GM21515 (cell line): ENCODE results near the gene BABAM2.

Experiments
- ATAC-seq: cut with Tn5 transposase; IDR thresholded peaks from one replicate; pipeline ENCODE4 v1.9.1; 2021; ENCODE audit not compliant: unreplicated experiment

The BABAM2 gene

GRCh38 chr2:28292491-28292890, 402.0 kb downstream of the BABAM2 start:
- no peak for ATAC-seq

- no peak for ATAC-seq
These were observed 402.9 kb downstream of the BABAM2 start for GRCh38 chr2:28293416-28293815.

GRCh38 chr2:28294451-28294850, 403.9 kb downstream of the BABAM2 start:
- ATAC-seq, result no peak

- ATAC-seq, result no peak
These were observed 405.7 kb downstream of the BABAM2 start for GRCh38 chr2:28296243-28296642.

- no peak for ATAC-seq
These were observed 406.4 kb downstream of the BABAM2 start for GRCh38 chr2:28296904-28297303.

GRCh38 chr2:28297531-28297930, 407.0 kb downstream of the BABAM2 start:
- ATAC-seq, result no peak

GRCh38 chr2:28298406-28298805, 407.9 kb downstream of the BABAM2 start:
- no peak for ATAC-seq

GRCh38 chr2:28300485-28301341, 410.2 kb downstream of the BABAM2 start:
- ATAC-seq, result no peak

- no peak for ATAC-seq
These were observed 414.7 kb downstream of the BABAM2 start for GRCh38 chr2:28305202-28305601.

- ATAC-seq, result no peak
These were observed 419.6 kb downstream of the BABAM2 start for GRCh38 chr2:28310107-28310506.

- ATAC-seq, result no peak
These were observed 421.2 kb downstream of the BABAM2 start for GRCh38 chr2:28311660-28312249.

- ATAC-seq, result no peak
These were observed 422.0 kb downstream of the BABAM2 start for GRCh38 chr2:28312307-28313219.

GRCh38 chr2:28313220-28313784, 422.8 kb downstream of the BABAM2 start:
- no peak for ATAC-seq

- ATAC-seq, result no peak
These were observed 424.4 kb downstream of the BABAM2 start for GRCh38 chr2:28314968-28315367.

- ATAC-seq, result no peak
These were observed 426.2 kb downstream of the BABAM2 start for GRCh38 chr2:28316546-28317335.

- ATAC-seq, result no peak
These were observed 426.9 kb downstream of the BABAM2 start for GRCh38 chr2:28317390-28317789.

GRCh38 chr2:28318023-28318422, 427.5 kb downstream of the BABAM2 start:
- no peak for ATAC-seq

- ATAC-seq, result no peak
These were observed 428.1 kb downstream of the BABAM2 start for GRCh38 chr2:28318462-28319117.

GRCh38 chr2:28319118-28320008, 428.8 kb downstream of the BABAM2 start:
- ATAC-seq, result no peak
